Gastroesophageal sphincter (tissue), 4 donors: ENCODE measurements around the gene SHOX. TPM values are rescaled to one million over a fixed set of nuclear protein-coding genes. Genes with fewer than 3 reads are reported as not detected.
"Not testable (repeated sequence)": the region's sequence is repeated elsewhere in the genome, so short reads cannot be mapped to it uniquely, and the experiment has no call there.

ENCODE experiments used
- ATAC-seq: fragments of 150-250 bp; one replicate; pipeline ENCODE4 v1.9.1; 2016; ENCODE audit warnings: mild to moderate bottlenecking, moderate library complexity
- H3K27ac ChIP-seq, 4 donors: fragments of 200-600 bp; sonication (generic) in 3 of 4; 1 replicate in 3 of 4; 2 replicates in 1 of 4; pipeline ENCODE4 v1.5.1; 2016 to 2019
- H3K27me3 ChIP-seq: fragments of 200-600 bp; sonication (generic); one replicate; pipeline ENCODE4 v1.5.1; 2019
- H3K36me3 ChIP-seq, 2 donors: fragments of 200-600 bp; sonication (generic); one replicate each; pipeline ENCODE4 v1.5.1; 2019; ENCODE audit warnings: control low read depth in 1 of 2
- H3K4me1 ChIP-seq, 3 donors: fragments of 200-600 bp; sonication (generic); 1 replicate in 2 of 3; 2 replicates in 1 of 3; pipeline ENCODE4 v1.5.1; 2016 to 2019; ENCODE audit warnings: control low read depth in 2 of 3
- H3K4me3 ChIP-seq, 2 donors: fragments of 200-600 bp; sonication (generic); one replicate each; pipeline ENCODE4 v1.5.1; 2019; ENCODE audit warnings: mild to moderate bottlenecking in 1 of 2, moderate library complexity in 1 of 2
- H3K9me3 ChIP-seq, 3 donors: fragments of 200-600 bp; sonication (generic); one replicate each; pipeline ENCODE4 v1.5.1; 2017 to 2019; ENCODE audit warnings: control low read depth in 2 of 3
- CTCF ChIP-seq, 4 experiments: fragments of 200-600 bp in 2 of 4; fragments of 450-650 bp in 2 of 4; sonication (generic) in 1 of 4; IDR thresholded peaks; one replicate each; pipeline ENCODE4 v1.5.1; 2017 to 2019; ENCODE audit warnings: antibody characterized with exemption in 4 of 4, mild to moderate bottlenecking in 2 of 4, moderate library complexity in 2 of 4
- EP300 ChIP-seq: sonication (generic); formaldehyde crosslinking; IDR thresholded peaks from one replicate; pipeline ENCODE4 v1.6.1; 2017; ENCODE audit warnings: antibody characterized with exemption, mild to moderate bottlenecking
- POLR2A ChIP-seq, 2 donors: fragments of 450-650 bp; IDR thresholded peaks; one replicate each; pipeline ENCODE4 v1.6.1; 2017; ENCODE audit warnings: antibody characterized with exemption in 2 of 2, mild to moderate bottlenecking in 2 of 2, moderate library complexity in 1 of 2
- POLR2AphosphoS5 ChIP-seq: sonication (generic); formaldehyde crosslinking; IDR thresholded peaks from one replicate; pipeline ENCODE4 v1.6.1; 2017; ENCODE audit warnings: antibody characterized with exemption
- WGBS, 2 donors: methylation state at CpG; one replicate each; pipeline ENCODE4 v1.1.5; 2018; ENCODE audit warnings: low coverage in 1 of 2; 5-methylcytosine and 5-hydroxymethylcytosine counted together
- total RNA-seq, 4 donors: library from RNA; depleted of rRNA; stranded (reverse); fragments of >200 nt; gene quantifications; one replicate each; pipeline ENCODE4 v1.1.0, GENCODE V29; 2016

Gene SHOX
- total RNA-seq, 4 donors from 2014 or later: not detected

- H3K36me3 ChIP-seq: no peaks in the 10 kb centered on the region
- H3K4me1 ChIP-seq: no peaks in the 10 kb centered on the region
- no peak for ATAC-seq
- H3K27ac ChIP-seq: no peak overlapping the region
- H3K9me3 ChIP-seq: no peaks in the 10 kb centered on the region
- no peak overlapping the region for H3K4me3 ChIP-seq
- TF ChIP-seq POLR2A (IDR thresholded peaks at IDR 0.05) (no peak), CTCF (IDR thresholded peaks at IDR 0.05) (no peak), POLR2AphosphoS5 (no peak), EP300 (no peak)
- WGBS, 2 donors: 59 to 69% methylated on average over 3 to 4 of the region's 8 CpGs
- no peaks in the 10 kb centered on the region for H3K27me3 ChIP-seq
Measured at GRCh38 chrX:586351-586750, 44.2 kb upstream of the SHOX start.

- H3K27ac ChIP-seq, H3K4me3 ChIP-seq, H3K36me3 ChIP-seq, H3K4me1 ChIP-seq, ATAC-seq, H3K9me3 ChIP-seq, H3K27me3 ChIP-seq: not testable (repeated sequence)
- 14 to 84% methylated on average over 1 to 10 of the region's 20 CpGs for WGBS, 2 donors
Measured at GRCh38 chrX:589261-589660, 41.3 kb upstream of the SHOX start.

- Histone ChIP-seq H3K9me3 (peaks cover 0 to 12% (median 0%) of the 10 kb centered on the region in 3 donors), H3K36me3 (no peaks in the 10 kb centered on the region), H3K4me3 (no peak overlapping the region), H3K4me1 (no peaks in the 10 kb centered on the region), H3K27ac (no peak overlapping the region), H3K27me3 (peaks cover 4% of the 10 kb centered on the region)
- 68 to 78% methylated on average over 4 to 22 of the region's 24 CpGs for WGBS, 2 donors
- TF ChIP-seq CTCF (IDR thresholded peaks at IDR 0.05) (no peak), POLR2A (IDR thresholded peaks at IDR 0.05) (no peak), EP300 (no peak), POLR2AphosphoS5 (no peak)
- no peak for ATAC-seq
Measured at GRCh38 chrX:590693-591404, 39.7 kb upstream of the SHOX start.

- Histone ChIP-seq H3K9me3 (peaks cover 0 to 37% (median 0%) of the 10 kb centered on the region in 3 donors), H3K4me1 (no peaks in the 10 kb centered on the region), H3K4me3 (no peak overlapping the region), H3K27me3 (peaks cover 17% of the 10 kb centered on the region), H3K36me3 (no peaks in the 10 kb centered on the region), H3K27ac (no peak overlapping the region)
- ATAC-seq: no peak
- WGBS, 2 donors: 54 to 55% methylated on average over 11 to 12 of the region's 18 CpGs
- TF ChIP-seq POLR2AphosphoS5: no peak
Measured at GRCh38 chrX:599837-600715, 30.5 kb upstream of the SHOX start.

- H3K27ac ChIP-seq, ATAC-seq, H3K36me3 ChIP-seq, H3K4me1 ChIP-seq, H3K4me3 ChIP-seq: not testable (repeated sequence)
- peaks cover 17% of the 10 kb centered on the region for H3K27me3 ChIP-seq
- H3K9me3 ChIP-seq: peaks cover 0 to 12% (median 0%) of the 10 kb centered on the region in 3 donors
- WGBS, 2 donors: 76 to 89% methylated on average over 5 to 7 of the region's 9 CpGs
Measured at GRCh38 chrX:603029-603428, 27.6 kb upstream of the SHOX start.

- H3K27me3 ChIP-seq: peaks cover 16% of the 10 kb centered on the region
- H3K4me1 ChIP-seq, H3K36me3 ChIP-seq, ATAC-seq, H3K9me3 ChIP-seq, H3K4me3 ChIP-seq, H3K27ac ChIP-seq: not testable (repeated sequence)
Measured at GRCh38 chrX:604616-605015, 26.0 kb upstream of the SHOX start.

- whole genome bisulfite sequencing, 2 donors: 60 to 64% methylated on average over 1 to 2 of the region's 3 CpGs
- H3K4me1 ChIP-seq, H3K4me3 ChIP-seq, ATAC-seq, H3K36me3 ChIP-seq, H3K27ac ChIP-seq: not testable (repeated sequence)
- H3K9me3 ChIP-seq: peaks cover 0 to 22% (median 0%) of the 10 kb centered on the region in 3 donors
- peaks cover 19% of the 10 kb centered on the region for H3K27me3 ChIP-seq
Measured at GRCh38 chrX:608088-608487, 22.5 kb upstream of the SHOX start.
